GM19438 (cell line): ENCODE results near the gene ASS1.
"Not testable (repeated sequence)": the region's sequence is repeated elsewhere in the genome, so short reads cannot be mapped to it uniquely, and the experiment has no call there.

Experiments used
- ATAC-seq: cut with Tn5 transposase; IDR thresholded peaks from one replicate; pipeline ENCODE4 v1.9.1; 2021; ENCODE audit warnings: low read depth; ENCODE audit not compliant: unreplicated experiment

Gene ASS1

DNA sequence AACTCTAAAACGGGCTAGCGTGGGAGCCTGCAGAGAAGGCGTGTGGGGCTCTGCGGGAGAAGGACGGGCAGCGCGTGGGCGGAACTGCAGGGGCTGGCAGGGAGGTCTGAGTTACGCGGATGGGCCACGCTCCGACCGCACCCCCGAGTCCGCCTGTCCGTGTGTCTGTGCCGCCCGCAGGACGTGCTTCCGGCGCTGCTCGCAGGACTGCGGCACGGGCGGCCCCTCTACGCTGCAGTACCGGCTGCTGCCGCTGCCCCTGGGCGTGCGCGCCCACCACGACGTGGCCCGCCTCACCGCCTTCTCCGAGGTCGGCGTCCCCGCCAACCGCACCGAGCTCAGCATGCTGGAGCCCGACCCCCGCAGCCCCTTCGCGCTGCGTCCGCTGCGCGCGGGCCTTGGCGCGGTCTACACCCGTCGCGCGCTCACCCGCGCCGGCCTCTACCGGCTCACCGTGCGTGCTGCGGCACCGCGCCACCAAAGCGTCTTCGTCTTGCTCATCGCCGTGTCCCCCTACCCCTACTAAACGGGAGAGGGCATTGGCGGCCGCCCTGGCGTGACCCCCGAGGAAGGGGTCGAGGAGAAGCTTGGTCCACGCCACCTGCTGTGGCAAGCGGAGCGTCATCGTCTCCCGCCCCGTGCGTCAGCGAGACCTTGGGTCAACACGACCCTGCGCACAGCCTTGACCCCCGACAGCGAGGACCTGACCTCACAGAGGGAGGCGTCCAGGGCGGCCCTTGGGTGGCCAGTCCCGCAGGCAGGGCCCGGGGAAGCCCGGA lies 11.4 kb upstream of the ASS1 start:
- peak; percentile 62 for ATAC-seq

GRCh38 chr9:130433947-130434262 lies 10.9 kb upstream of the ASS1 start:
- no peak for ATAC-seq

DNA sequence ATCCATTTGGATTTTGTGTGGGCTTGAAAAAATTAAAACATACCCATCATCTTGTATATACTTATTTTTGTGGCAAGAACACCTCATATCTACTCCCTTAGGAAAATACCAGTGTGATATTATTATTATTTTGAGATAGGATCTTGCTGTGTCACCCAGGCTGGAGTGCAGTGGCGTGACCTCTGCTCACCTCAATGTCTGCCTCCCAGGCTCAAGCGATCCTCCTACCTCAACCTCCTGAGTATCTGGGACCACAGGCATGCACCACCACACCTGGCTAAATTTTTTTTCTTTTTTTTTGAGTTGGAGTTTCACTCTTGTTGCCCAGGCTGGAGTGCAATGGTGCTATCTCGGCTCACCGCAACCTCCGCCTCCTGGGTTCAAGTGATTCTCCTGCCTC lies 10.1 kb upstream of the ASS1 start:
- ATAC-seq, result not testable (repeated sequence)

GRCh38 chr9:130437011-130437789 lies 7.6 kb upstream of the ASS1 start:
- ATAC-seq, result no peak

GRCh38 chr9:130438382-130438981 lies 6.3 kb upstream of the ASS1 start:
- no peak for ATAC-seq

DNA sequence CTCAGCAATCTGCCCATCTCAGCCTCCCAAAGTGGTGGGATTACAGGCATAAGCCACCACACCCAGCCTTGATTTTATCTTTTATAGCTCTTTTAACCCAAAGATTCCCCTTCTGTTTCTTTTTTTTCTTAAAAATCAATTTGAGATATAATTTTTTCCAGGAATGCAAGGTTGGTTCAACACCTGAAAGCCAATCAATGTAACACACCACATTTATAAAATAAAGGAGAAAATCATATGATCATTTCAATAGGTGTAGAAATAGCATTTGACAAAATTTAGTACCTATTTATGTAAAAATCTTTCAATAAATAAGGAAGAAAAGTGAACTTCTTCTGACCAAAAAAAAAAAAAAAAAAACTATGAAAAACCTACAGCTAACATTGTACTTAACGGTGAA lies 3.7 kb upstream of the ASS1 start:
- no peak for ATAC-seq

DNA sequence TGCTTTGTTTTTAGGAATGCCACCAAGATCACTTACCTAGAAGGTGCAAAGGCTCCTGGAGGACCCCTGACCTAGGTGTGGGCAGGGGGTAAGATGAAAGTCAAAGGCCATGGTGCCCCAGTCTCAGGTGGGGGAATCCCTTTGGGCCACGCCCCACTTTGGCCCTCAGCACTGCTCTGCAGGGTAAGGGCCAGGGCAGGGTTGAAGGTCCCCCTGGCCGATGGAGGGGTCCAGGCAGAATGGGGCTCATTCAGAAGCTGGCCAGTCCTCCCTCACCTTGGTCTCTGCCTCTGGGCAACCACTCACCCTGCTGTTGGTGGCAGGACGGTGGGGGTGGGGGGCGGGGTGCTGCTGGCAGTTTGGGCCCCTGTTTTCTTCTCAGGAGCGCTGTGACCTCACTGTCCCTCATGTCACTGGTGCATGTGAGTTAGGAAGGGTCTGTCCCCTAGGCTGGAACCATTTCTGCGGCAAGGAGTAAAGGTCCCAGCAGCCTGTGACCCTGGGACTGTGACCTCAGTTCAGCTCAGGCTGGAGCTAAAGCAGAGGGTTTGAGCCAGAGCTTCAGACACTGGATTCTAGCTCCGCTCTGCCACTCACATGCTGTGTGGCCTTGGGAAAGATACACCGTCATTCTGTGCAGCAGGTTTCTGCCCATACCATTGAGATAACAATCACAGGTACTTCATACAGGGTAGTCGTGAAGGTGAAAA lies 1.9 kb upstream of the ASS1 start:
- no peak for ATAC-seq

DNA sequence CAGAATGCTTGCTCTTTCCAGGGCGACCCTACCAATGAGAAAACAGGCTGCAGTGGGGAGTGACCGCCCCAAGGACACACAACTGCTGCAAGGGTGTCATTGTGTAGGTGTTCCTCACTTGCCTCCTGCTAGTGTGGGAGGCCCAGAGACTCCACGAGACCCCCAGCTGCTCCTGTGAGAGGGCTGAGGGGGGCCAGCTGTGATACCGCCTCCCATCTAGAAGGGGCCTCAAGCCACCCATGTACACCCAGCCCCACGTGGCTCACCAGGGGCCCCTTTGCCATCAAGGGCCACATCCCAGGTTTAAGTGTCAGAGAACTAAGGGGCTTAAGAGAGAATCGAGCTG lies 1.3 kb upstream of the ASS1 start:
- no peak for ATAC-seq

- no peak for ATAC-seq
Observed at GRCh38 chr9:130443840-130444492, 795 bp upstream of the ASS1 start.

GRCh38 chr9:130445268-130445983 lies 665 bp downstream of the ASS1 start:
- no peak for ATAC-seq

GRCh38 chr9:130446101-130446861 lies 1.5 kb downstream of the ASS1 start:
- no peak for ATAC-seq

- ATAC-seq, result no peak
Observed at GRCh38 chr9:130447193-130447816, 2.5 kb downstream of the ASS1 start.

DNA sequence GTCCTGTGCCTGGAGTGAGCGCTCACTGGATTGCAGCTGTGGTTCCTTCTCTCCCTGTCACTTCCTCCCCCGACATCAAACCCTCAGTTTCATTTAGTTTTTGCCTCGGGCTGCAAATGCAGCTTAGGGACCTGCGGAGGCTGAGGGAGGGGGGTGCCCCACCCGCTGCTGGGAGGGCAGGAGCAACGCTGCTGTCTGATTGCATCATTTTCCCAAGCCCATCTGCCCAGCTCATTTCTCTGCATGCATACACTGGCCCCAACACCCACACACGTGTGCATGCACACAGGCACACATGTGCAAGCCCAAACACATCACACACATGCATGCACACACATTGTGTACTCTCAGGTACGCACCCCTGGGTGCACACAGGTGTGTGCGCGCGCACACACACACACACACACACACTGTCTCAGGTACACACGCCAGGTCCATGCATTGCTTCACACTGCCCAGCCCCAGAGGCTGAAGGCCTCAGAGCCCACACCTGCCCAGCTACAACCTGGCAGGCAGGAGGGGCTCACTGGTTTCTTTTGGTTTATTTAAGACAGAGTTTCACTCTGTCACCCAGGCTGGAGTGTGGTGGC lies 3.4 kb downstream of the ASS1 start:
- no peak for ATAC-seq

DNA sequence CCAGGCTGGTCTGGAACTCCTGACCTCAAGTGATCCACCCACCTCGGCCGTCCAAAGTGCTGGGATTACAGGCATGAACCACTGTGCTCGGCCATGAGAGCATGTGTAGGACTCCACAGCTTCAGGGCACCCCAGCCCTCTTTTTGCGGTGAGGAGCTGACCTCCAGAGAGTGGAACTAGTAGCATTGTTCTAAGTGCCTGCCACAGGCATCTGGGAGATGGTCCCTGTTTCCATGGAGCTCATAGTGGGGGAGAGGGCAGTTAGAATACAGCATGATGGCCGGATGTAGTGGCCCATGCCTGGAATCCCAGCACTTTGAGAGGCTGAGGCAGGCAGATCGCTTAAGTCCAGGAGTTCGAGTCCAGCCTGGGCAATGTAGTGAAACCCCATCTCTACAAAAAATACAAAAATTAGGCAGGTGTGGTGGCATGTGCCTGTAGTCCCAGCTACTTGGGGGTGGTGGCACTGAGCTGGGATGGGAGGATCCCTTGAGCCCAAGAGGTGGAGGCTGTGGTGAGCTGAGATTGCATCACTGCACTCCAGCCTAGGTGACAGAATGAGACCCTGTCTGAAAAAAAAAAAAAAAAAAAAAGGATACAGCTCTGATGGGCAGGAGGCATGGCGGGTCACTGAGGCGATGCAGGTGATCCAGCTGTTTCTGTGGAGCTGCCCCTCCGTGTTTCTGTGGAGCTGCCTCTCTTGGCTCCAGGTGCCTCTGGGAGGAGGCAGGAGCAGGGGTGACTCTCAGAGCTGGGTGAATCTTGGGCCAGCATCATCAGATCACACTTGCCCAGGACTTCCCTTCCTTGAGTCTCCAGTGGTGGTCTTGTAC lies 4.2 kb downstream of the ASS1 start:
- no peak for ATAC-seq

DNA sequence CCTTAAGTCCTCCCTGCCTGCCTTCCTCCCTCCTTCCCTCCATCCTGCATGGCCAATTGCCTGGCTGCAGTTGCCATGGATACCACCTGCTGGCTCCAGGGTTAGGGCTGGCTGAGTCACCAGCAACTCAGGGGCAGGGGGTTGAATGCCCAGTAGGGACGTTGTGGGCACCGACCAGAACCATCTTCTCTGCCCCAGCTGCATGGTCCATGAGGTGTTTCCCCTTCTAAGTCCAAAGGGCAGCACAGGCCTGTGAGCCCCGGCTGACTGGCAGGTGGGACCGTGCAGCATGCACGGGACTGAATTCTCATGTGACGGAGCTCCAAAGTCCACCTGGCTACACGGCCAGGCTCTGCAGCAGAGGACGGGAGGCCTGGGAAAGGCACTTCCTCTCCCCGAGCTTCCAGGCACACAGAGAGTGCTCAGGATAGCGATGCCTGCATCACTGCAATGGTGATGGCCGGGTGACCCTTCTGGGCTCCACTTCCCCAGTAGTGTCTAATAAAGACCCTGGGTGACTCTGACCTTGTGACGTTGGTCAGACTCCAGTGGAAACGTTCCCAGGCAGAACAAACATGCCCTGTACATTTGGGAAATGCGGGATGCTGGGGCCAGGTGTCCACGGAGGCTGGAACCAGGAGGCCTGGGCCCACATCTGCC lies 5.7 kb downstream of the ASS1 start:
- ATAC-seq, result no peak

DNA sequence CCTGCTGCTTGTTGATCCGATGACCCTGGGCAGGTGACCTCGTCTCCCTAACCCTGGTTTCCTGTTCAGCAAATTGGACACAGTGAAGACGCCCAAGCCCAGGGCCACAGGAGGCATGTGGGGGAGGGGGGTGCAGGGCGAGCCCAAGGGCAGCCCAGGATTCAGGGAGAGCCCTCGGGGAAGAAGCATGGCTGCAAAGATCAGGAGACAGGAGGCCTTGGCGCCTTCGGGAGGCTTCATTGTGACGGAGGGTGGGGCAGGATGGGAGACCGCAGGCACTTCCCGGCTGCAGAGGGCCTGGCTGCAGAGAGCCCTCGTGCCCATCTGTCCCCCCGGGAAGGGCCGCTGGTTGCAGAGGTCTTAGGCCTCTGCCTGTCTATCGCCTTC lies 6.2 kb downstream of the ASS1 start:
- no peak for ATAC-seq
